Renal cortex interstitium (tissue), 15 donors: Measurements from ENCODE around the gene SDC1. TPM values are rescaled to one million over a fixed set of nuclear protein-coding genes. Genes with fewer than 3 reads are reported as not detected.
"Not testable (repeated sequence)": the region's sequence is repeated elsewhere in the genome, so short reads cannot be mapped to it uniquely, and the experiment has no call there.

ENCODE experiments used
- DNase-seq, 11 donors: peaks; one replicate each; pipeline ENCODE4 v3.0.0-alpha.2; 2013; ENCODE audit warnings: low read depth in 9 of 11, low spot score in 4 of 11; ENCODE audit errors: extremely low read depth in 1 of 11
- long read RNA-seq, 16 experiments: transcript quantifications; one replicate each; lab custom pipeline, GENCODE V29; 2026
- polyA plus RNA-seq, 3 donors: library from polyadenylated mRNA; unstranded; fragments of 120-200 nt; gene quantifications; one replicate each; pipeline ENCODE4 v1.2.1, GENCODE V29; 2013; ENCODE audit not compliant: insufficient read length in 3 of 3

The SDC1 gene
- 10 to 100 TPM; 22.8 to 30.0 (median 24.6) TPM for polyA plus RNA-seq
- long read RNA-seq, donor 1, partial matches to known transcripts, result 0 of 2 reads
- long read RNA-seq, donor 1, other reads (novel, unspliced or antisense), result 0 of 2 reads
- long read RNA-seq, donor 2, partial matches to known transcripts, result 11 of 15 reads
- long read RNA-seq, donor 2, other reads (novel, unspliced or antisense), result 0 of 15 reads
- long read RNA-seq, donor 3, transcript SDC1-202 (6 exons, 3,291 nt), result minor isoform, 7 of 15 reads
- long read RNA-seq, donor 3, transcript SDC1-201 (5 exons, 3,147 nt), result major isoform, 8 of 15 reads
- long read RNA-seq, donor 3, partial matches to known transcripts, result 0 of 15 reads
- long read RNA-seq, donor 3, other reads (novel, unspliced or antisense), result 0 of 15 reads
- long read RNA-seq, donor 4, partial matches to known transcripts, result 38 of 46 reads
- long read RNA-seq, donor 4, other reads (novel, unspliced or antisense), result 0 of 46 reads
- long read RNA-seq, donor 5, result 0 reads
- long read RNA-seq, donor 6, partial matches to known transcripts, result 19 of 21 reads
- long read RNA-seq, donor 6, other reads (novel, unspliced or antisense), result 0 of 21 reads
- long read RNA-seq, donor 7, partial matches to known transcripts, result 0 of 7 reads
- long read RNA-seq, donor 7, other reads (novel, unspliced or antisense), result 0 of 7 reads
- long read RNA-seq, donor 8, transcript SDC1-201 (5 exons, 3,147 nt), result major isoform, 7 of 9 reads
- long read RNA-seq, donor 8, partial matches to known transcripts, result 0 of 9 reads
- long read RNA-seq, donor 8, other reads (novel, unspliced or antisense), result 0 of 9 reads
- long read RNA-seq, donor 9, partial matches to known transcripts, result 0 of 4 reads
- long read RNA-seq, donor 9, other reads (novel, unspliced or antisense), result 0 of 4 reads
- long read RNA-seq, donor 10, transcript SDC1-201 (5 exons, 3,147 nt), result major isoform, 6 of 9 reads
- long read RNA-seq, donor 10, partial matches to known transcripts, result 0 of 9 reads
- long read RNA-seq, donor 10, other reads (novel, unspliced or antisense), result 0 of 9 reads
- long read RNA-seq, donor 11, partial matches to known transcripts, result 0 of 4 reads
- long read RNA-seq, donor 11, other reads (novel, unspliced or antisense), result 0 of 4 reads
- long read RNA-seq, donor 12, transcript SDC1-201 (5 exons, 3,147 nt), result major isoform, 5 of 10 reads
- long read RNA-seq, donor 12, partial matches to known transcripts, result 5 of 10 reads
- long read RNA-seq, donor 12, other reads (novel, unspliced or antisense), result 0 of 10 reads
- long read RNA-seq, donor 13, transcript SDC1-201 (5 exons, 3,147 nt), result major isoform, 7 of 20 reads
- long read RNA-seq, donor 13, transcript SDC1-202 (6 exons, 3,291 nt), result minor isoform, 6 of 20 reads
- long read RNA-seq, donor 13, partial matches to known transcripts, result 7 of 20 reads
- long read RNA-seq, donor 13, other reads (novel, unspliced or antisense), result 0 of 20 reads
- long read RNA-seq, donor 14, transcript SDC1-201 (5 exons, 3,147 nt), result major isoform, 5 of 22 reads
- long read RNA-seq, donor 14, partial matches to known transcripts, result 17 of 22 reads
- long read RNA-seq, donor 14, other reads (novel, unspliced or antisense), result 0 of 22 reads
- long read RNA-seq, donor 15, partial matches to known transcripts, result 31 of 33 reads
- long read RNA-seq, donor 15, other reads (novel, unspliced or antisense), result 0 of 33 reads
- long read RNA-seq, donor 16, transcript SDC1-201 (5 exons, 3,147 nt), result minor isoform, 5 of 14 reads
- long read RNA-seq, donor 16, transcript SDC1-202 (6 exons, 3,291 nt), result major isoform, 9 of 14 reads
- long read RNA-seq, donor 16, partial matches to known transcripts, result 0 of 14 reads
- long read RNA-seq, donor 16, other reads (novel, unspliced or antisense), result 0 of 14 reads

GRCh38 chr2:20224716-20225293, at the start of gene SDC1:
Gene SDC1 (minus strand): TSS chr2:20225130. CDS start chr2:20224867, 263 bp downstream.
- peak in 4 of 11 donors; percentile 29 to 49 (median 42) for DNase-seq

- DNase-seq, result no peak
Observed at GRCh38 chr2:20273042-20273441, 48.1 kb upstream of the SDC1 start.

GRCh38 chr2:20268317-20268716, 43.4 kb upstream of the SDC1 start:
- DNase-seq, result not testable (repeated sequence)

- no peak for DNase-seq
Observed at GRCh38 chr2:20267529-20267928, 42.6 kb upstream of the SDC1 start.

- DNase-seq, result no peak
Observed at GRCh38 chr2:20264629-20265028, 39.7 kb upstream of the SDC1 start.

GRCh38 chr2:20257411-20257810, 32.5 kb upstream of the SDC1 start:
- DNase-seq, result no peak

GRCh38 chr2:20254731-20255130, 29.8 kb upstream of the SDC1 start:
- no peak for DNase-seq

GRCh38 chr2:20250436-20250835, 25.5 kb upstream of the SDC1 start:
- no peak for DNase-seq

GRCh38 chr2:20249170-20249569, 24.2 kb upstream of the SDC1 start:
- no peak for DNase-seq

GRCh38 chr2:20247084-20247483, 22.2 kb upstream of the SDC1 start:
- no peak for DNase-seq

- not testable (repeated sequence) for DNase-seq
Observed at GRCh38 chr2:20243637-20244036, 18.7 kb upstream of the SDC1 start.

- no peak for DNase-seq
Observed at GRCh38 chr2:20242727-20243377, 17.9 kb upstream of the SDC1 start.

GRCh38 chr2:20241973-20242726, 17.2 kb upstream of the SDC1 start:
- DNase-seq, result no peak

- DNase-seq, result not testable (repeated sequence)
Observed at GRCh38 chr2:20240291-20240690, 15.4 kb upstream of the SDC1 start.

- no peak for DNase-seq
Observed at GRCh38 chr2:20236496-20236895, 11.6 kb upstream of the SDC1 start.

GRCh38 chr2:20235655-20236305, 10.8 kb upstream of the SDC1 start:
- no peak for DNase-seq
